ENCODE measurements around the gene BLM. TPM values are rescaled to one million over a fixed set of nuclear protein-coding genes. Genes with fewer than 3 reads are reported as not detected.
"Not testable (repeated sequence)": the region's sequence is repeated elsewhere in the genome, so short reads cannot be mapped to it uniquely, and the experiment has no call there.

BLM gene
- total RNA-seq, result 0.67 and 2.0 TPM in 2 replicates
- polyA plus RNA-seq (2012), result 0.18 TPM

- DNase-seq (ENCODE audit: low read depth), result peak; percentile 97
Measured at GRCh38 chr15:90716976-90717821, at the start of gene BLM. TSS of gene BLM (plus strand) at chr15:90717346. CDS start at chr15:90747393, 30,047 bp downstream.

- not testable (repeated sequence) for DNase-seq (ENCODE audit: low read depth)
Measured at GRCh38 chr15:90667755-90668345, 49.3 kb upstream of the BLM start.

GRCh38 chr15:90670631-90671030 is 46.5 kb upstream of the BLM start:
- DNase-seq (ENCODE audit: low read depth), result not testable (repeated sequence)

- no peak for DNase-seq (ENCODE audit: low read depth)
Measured at GRCh38 chr15:90671216-90671615, 45.9 kb upstream of the BLM start.

GRCh38 chr15:90673357-90673756 is 43.8 kb upstream of the BLM start:
- not testable (repeated sequence) for DNase-seq (ENCODE audit: low read depth)

- DNase-seq (ENCODE audit: low read depth), result no peak
Measured at GRCh38 chr15:90674476-90674875, 42.7 kb upstream of the BLM start.

- DNase-seq (ENCODE audit: low read depth), result no peak
Measured at GRCh38 chr15:90675464-90675863, 41.7 kb upstream of the BLM start.

- DNase-seq (ENCODE audit: low read depth), result no peak
Measured at GRCh38 chr15:90677807-90678790, 39.0 kb upstream of the BLM start.

- no peak for DNase-seq (ENCODE audit: low read depth)
Measured at GRCh38 chr15:90679959-90680358, 37.2 kb upstream of the BLM start.

- peak; percentile 76 for DNase-seq (ENCODE audit: low read depth)
Measured at GRCh38 chr15:90680371-90680935, 36.7 kb upstream of the BLM start.

- no peak for DNase-seq (ENCODE audit: low read depth)
Measured at GRCh38 chr15:90681056-90681455, 36.1 kb upstream of the BLM start.

- peak; percentile 68 for DNase-seq (ENCODE audit: low read depth)
Measured at GRCh38 chr15:90681480-90681879, 35.7 kb upstream of the BLM start.

GRCh38 chr15:90683371-90683770 is 33.8 kb upstream of the BLM start:
- no peak for DNase-seq (ENCODE audit: low read depth)

GRCh38 chr15:90683876-90684275 is 33.3 kb upstream of the BLM start:
- DNase-seq (ENCODE audit: low read depth), result no peak

GRCh38 chr15:90684281-90684680 is 32.9 kb upstream of the BLM start:
- DNase-seq (ENCODE audit: low read depth), result no peak

GRCh38 chr15:90685591-90686434 is 31.3 kb upstream of the BLM start:
- DNase-seq (ENCODE audit: low read depth), result no peak

- DNase-seq (ENCODE audit: low read depth), result peak; percentile 42
Measured at GRCh38 chr15:90686435-90687218, 30.5 kb upstream of the BLM start.

- not testable (repeated sequence) for DNase-seq (ENCODE audit: low read depth)
Measured at GRCh38 chr15:90689326-90689961, 27.7 kb upstream of the BLM start.

- no peak for DNase-seq (ENCODE audit: low read depth)
Measured at GRCh38 chr15:90690585-90690984, 26.6 kb upstream of the BLM start.
